Measurements from ENCODE around the gene IL37.

DNA sequence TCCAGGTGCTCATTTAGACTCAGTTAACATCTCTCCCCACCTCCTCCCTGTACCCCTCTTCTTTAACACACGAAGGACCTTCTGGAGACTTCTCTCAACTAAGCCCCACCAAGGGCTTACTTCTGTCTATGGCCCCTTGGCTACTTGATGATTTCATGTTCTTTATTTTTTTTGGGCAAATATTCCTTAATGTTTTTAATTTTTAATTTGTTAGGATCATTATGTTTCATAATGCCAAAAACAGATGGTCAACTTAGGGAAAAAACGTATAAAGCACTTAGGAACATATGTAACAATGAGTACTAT lies 25.9 kb downstream of the IL37 start:
- TF ChIP-seq POLR2AphosphoS5 (IDR thresholded peaks at IDR 0.05; ENCODE audit: borderline replicate concordance, low read depth, low read length), result no peak
- no peak for TF ChIP-seq EZH2 (IDR thresholded peaks at IDR 0.05)
- no peak for TF ChIP-seq FOXP2 (optimal IDR thresholded peaks at IDR 0.05; ENCODE audit: control extremely low read depth, extremely low read length, insufficient read depth)
